Measurements from ENCODE around the gene SLC9A9.
"Not testable (repeated sequence)": the region's sequence is repeated elsewhere in the genome, so short reads cannot be mapped to it uniquely, and the experiment has no call there.

SLC9A9 gene

DNA sequence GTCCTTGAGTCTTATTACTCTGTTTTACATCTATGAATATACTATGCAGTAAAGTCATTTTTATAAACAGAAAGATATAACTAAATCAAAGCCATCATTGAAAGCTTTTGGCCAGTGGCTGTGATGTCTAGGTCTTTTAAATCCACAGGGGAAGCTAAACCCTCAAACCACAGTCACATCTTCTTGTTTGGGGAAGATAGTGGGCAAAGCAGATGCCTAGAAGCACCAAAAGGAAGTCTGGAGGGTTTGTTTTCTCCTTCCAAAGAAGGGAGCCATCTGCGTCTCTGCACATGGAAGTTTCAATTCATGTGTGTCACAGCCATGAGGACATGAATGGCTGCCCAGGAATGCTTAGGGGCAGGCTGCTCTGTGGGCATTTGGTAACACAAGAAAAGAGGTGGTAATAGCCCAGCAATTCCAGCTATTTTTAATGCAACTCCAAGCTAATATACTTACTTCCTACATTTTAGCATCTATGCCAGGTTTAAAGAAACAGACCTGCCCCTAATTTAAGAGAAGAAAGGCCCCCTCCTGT, 322.2 kb downstream of the SLC9A9 start:
- no peak overlapping the region for H3K4me3 ChIP-seq (ENCODE audit: low read length)
- DNase-seq (ENCODE audit: low read depth), result peak; percentile 22
- TF ChIP-seq, protein P1, sequence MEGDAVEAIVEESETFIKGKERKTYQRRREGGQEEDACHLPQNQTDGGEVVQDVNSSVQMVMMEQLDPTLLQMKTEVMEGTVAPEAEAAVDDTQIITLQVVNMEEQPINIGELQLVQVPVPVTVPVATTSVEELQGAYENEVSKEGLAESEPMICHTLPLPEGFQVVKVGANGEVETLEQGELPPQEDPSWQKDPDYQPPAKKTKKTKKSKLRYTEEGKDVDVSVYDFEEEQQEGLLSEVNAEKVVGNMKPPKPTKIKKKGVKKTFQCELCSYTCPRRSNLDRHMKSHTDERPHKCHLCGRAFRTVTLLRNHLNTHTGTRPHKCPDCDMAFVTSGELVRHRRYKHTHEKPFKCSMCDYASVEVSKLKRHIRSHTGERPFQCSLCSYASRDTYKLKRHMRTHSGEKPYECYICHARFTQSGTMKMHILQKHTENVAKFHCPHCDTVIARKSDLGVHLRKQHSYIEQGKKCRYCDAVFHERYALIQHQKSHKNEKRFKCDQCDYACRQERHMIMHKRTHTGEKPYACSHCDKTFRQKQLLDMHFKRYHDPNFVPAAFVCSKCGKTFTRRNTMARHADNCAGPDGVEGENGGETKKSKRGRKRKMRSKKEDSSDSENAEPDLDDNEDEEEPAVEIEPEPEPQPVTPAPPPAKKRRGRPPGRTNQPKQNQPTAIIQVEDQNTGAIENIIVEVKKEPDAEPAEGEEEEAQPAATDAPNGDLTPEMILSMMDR (IDR thresholded peaks at IDR 0.05; ENCODE audit: insufficient read depth, low read depth, low read length, missing control alignments), result no peak

DNA sequence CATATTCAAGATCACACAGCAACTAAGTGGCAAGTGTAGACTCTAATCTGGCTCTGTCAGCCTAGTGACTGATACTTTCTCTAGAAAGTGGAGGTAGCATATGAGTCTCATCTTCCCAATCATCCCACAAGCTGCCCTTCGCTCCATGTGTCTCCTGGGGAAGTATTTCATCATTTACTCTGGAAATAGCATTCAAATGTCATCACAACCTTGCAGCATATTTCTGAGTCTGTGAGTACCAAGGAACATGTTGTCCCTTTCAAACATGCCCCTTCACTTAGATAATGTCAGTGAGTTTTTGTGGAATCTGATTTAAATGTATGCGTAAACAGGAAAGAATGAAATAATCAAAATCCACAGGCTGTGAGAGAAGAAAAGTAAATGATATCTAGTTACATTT, 322.9 kb downstream of the SLC9A9 start:
- DNase-seq (ENCODE audit: low read depth), result peak; percentile 37
- TF ChIP-seq, protein P1 (IDR thresholded peaks at IDR 0.05; ENCODE audit: insufficient read depth, low read depth, low read length, missing control alignments), result no peak
- H3K4me3 ChIP-seq (ENCODE audit: low read length), result no peak overlapping the region

- DNase-seq (ENCODE audit: low read depth), result no peak
- H3K4me3 ChIP-seq (ENCODE audit: low read length), result no peak overlapping the region
- TF ChIP-seq, protein P1 (IDR thresholded peaks at IDR 0.05; ENCODE audit: insufficient read depth, low read depth, low read length, missing control alignments), result no peak
Measured at GRCh38 chr3:143521803-143522202, 326.5 kb downstream of the SLC9A9 start.

GRCh38 chr3:143517131-143517530, 331.1 kb downstream of the SLC9A9 start:
- DNase-seq (ENCODE audit: low read depth); H3K4me3 ChIP-seq (ENCODE audit: low read length): not testable (repeated sequence)

GRCh38 chr3:143514874-143515273, 333.4 kb downstream of the SLC9A9 start:
- no peak overlapping the region for H3K4me3 ChIP-seq (ENCODE audit: low read length)
- DNase-seq (ENCODE audit: low read depth), result no peak
- TF ChIP-seq, protein P1 (IDR thresholded peaks at IDR 0.05; ENCODE audit: insufficient read depth, low read depth, low read length, missing control alignments), result no peak

DNA sequence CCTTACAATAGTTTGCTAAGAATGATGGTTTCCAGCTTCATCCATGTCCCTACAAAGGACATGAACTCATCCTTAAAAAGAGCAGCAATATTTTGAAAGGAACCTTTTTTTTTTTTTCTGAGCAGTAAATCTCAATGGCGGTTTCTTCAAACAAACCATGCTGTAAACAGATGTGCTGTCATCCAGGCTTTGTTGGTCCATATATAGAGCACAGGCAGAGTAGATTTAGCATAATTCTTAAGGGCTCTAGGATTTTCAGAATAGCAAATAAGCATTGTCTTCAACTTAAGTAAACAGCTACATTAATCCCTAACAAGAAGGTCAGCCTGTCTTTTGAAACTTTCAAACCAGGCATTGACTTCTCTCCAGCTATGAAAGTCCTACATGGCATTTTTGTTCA, 334.2 kb downstream of the SLC9A9 start:
- no peak for DNase-seq (ENCODE audit: low read depth)
- H3K4me3 ChIP-seq (ENCODE audit: low read length), result no peak overlapping the region
- TF ChIP-seq, protein P1 (IDR thresholded peaks at IDR 0.05; ENCODE audit: insufficient read depth, low read depth, low read length, missing control alignments), result no peak

DNA sequence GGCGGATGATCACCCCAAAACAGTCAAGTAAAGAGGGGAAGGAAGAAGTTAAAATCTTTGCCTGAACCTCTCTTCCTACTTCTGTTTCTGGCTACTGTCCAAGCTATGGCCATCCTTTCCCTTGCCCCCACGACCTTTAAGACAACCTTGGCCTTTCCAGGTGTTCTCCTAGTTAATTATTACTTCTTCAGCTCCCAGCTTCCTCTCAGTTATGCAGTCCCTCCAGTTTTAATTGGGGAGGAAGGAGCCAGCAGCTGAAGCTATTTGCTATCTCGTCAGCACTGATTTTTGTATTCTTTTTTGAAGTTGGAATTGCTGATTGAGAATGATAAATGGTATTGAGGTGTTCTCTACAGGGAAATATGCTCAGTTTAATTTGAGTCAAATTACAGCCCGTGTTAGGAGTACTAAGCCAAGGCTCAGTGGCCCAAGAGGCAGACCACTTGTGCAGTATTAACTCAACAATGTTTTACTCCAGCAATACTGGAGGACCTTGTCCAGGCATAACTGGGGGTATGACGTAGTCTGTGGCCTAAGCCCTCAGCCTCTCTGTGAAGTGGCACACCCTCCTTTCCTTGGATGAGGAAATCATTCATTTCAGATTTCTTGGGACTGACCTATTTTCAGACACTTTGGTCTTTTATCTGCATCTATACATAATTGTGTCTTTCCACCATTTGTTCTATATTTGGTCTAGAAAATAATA, 336.9 kb downstream of the SLC9A9 start:
- TF ChIP-seq, protein P1 (IDR thresholded peaks at IDR 0.05; ENCODE audit: insufficient read depth, low read depth, low read length, missing control alignments), result no peak
- no peak overlapping the region for H3K4me3 ChIP-seq (ENCODE audit: low read length)
- no peak for DNase-seq (ENCODE audit: low read depth)

All from epithelial cell of esophagus (primary cell).